Neural cell (in vitro differentiated cells): ENCODE results near the gene PLEKHG3. TPM values are rescaled to one million over a fixed set of nuclear protein-coding genes. Genes with fewer than 3 reads are reported as not detected.

Experiments used
- H2AFZ ChIP-seq: fragments of 200-600, 300-800 bp; sonication (generic), shearing (Covaris generic); 2 replicates; pipeline ENCODE4 v1.6.0; 2014; ENCODE audit warnings: low read depth, mild to moderate bottlenecking, antibody characterized with exemption, low read length, moderate library complexity
- H3F3A ChIP-seq: fragments of 200-600 bp; shearing (Covaris generic); 2 replicates; pipeline ENCODE4 v1.6.1; 2016; ENCODE audit warnings: mild to moderate bottlenecking, moderate library complexity, mixed read lengths, antibody characterized with exemption, low read length; ENCODE audit not compliant: insufficient read depth, poor library complexity, severe bottlenecking
- H3K27ac ChIP-seq: fragments of 200-600, 300-800 bp; sonication (generic), shearing (Covaris generic); 2 replicates; pipeline ENCODE4 v1.5.1; 2014; ENCODE audit warnings: mild to moderate bottlenecking, low read length, moderate library complexity
- H3K27me3 ChIP-seq: fragments of 300-800, 200-600 bp; sonication (generic), shearing (Covaris generic); 2 replicates; pipeline ENCODE4 v1.6.0; 2014; ENCODE audit warnings: mild to moderate bottlenecking, low read depth, low read length, moderate library complexity; ENCODE audit not compliant: insufficient read depth
- H3K36me3 ChIP-seq: fragments of 300-800, 200-600 bp; sonication (generic), shearing (Covaris generic); 2 replicates; pipeline ENCODE4 v1.5.1; 2014; ENCODE audit warnings: mild to moderate bottlenecking, antibody characterized with exemption, low read length, moderate library complexity; ENCODE audit not compliant: insufficient read depth
- H3K4me2 ChIP-seq: fragments of 300-800, 200-600 bp; sonication (generic), shearing (Covaris generic); 2 replicates; pipeline ENCODE4 v1.6.0; 2014; ENCODE audit warnings: mild to moderate bottlenecking, low read length
- H3K4me3 ChIP-seq: fragments of 300-800, 200-600 bp; sonication (generic), shearing (Covaris generic); 2 replicates; pipeline ENCODE4 v1.5.1; 2014; ENCODE audit warnings: mild to moderate bottlenecking, low read length, moderate library complexity
- H3K79me2 ChIP-seq: fragments of 200-600 bp; shearing (Covaris generic); replicated peaks from 2 replicates; pipeline ENCODE4 v1.6.0; 2014; ENCODE audit warnings: mild to moderate bottlenecking, low read length, moderate library complexity; ENCODE audit not compliant: insufficient read depth
- H3K9ac ChIP-seq: fragments of 300-800, 200-600 bp; sonication (generic), shearing (Covaris generic); 2 replicates; pipeline ENCODE4 v1.6.1; 2016; ENCODE audit warnings: mild to moderate bottlenecking, low read length, mixed read lengths
- H3K9me2 ChIP-seq: fragments of 200-600 bp; shearing (Covaris generic); 2 replicates; pipeline ENCODE4 v1.6.1; 2016; ENCODE audit warnings: mild to moderate bottlenecking, low read length, mixed read lengths; ENCODE audit not compliant: insufficient read depth
- H3K9me3 ChIP-seq: fragments of 200-600, 300-800 bp; sonication (generic), shearing (Covaris generic); 2 replicates; pipeline ENCODE4 v1.6.1; 2016; ENCODE audit warnings: mild to moderate bottlenecking, mixed run types, low read length, moderate library complexity, mixed read lengths
- H4K20me1 ChIP-seq: fragments of 200-600 bp; shearing (Covaris generic); 2 replicates; pipeline ENCODE4 v1.6.1; 2016; ENCODE audit warnings: mild to moderate bottlenecking, mixed run types; ENCODE audit not compliant: insufficient read depth
- CTCF ChIP-seq: fragments of 450-650 bp; IDR thresholded peaks from 2 replicates; pipeline ENCODE4 v1.5.1; 2014; ENCODE audit warnings: antibody characterized with exemption, mild to moderate bottlenecking, moderate library complexity; ENCODE audit not compliant: poor library complexity, severe bottlenecking
- EP300 ChIP-seq: fragments of 450-650 bp; conservative IDR thresholded peaks from 2 replicates; pipeline ENCODE4 v1.6.1; 2014; ENCODE audit warnings: antibody characterized with exemption, mild to moderate bottlenecking, moderate library complexity; ENCODE audit not compliant: poor library complexity, severe bottlenecking
- EZH2 ChIP-seq: fragments of 200-600, 300-800 bp; shearing (Covaris generic), sonication (generic); IDR thresholded peaks from 2 replicates; pipeline ENCODE4 v1.6.1; 2014; ENCODE audit warnings: antibody characterized with exemption, low read length, borderline replicate concordance, mild to moderate bottlenecking; ENCODE audit not compliant: insufficient read depth, poor library complexity, severe bottlenecking
- MXI1 ChIP-seq: fragments of 450-650 bp; conservative IDR thresholded peaks from 2 replicates; pipeline ENCODE4 v1.6.1; 2014; ENCODE audit warnings: antibody characterized with exemption, mild to moderate bottlenecking; ENCODE audit not compliant: poor library complexity, severe bottlenecking
- POLR2AphosphoS5 ChIP-seq: IDR thresholded peaks from 2 replicates; pipeline ENCODE4 v1.6.1; 2012
- RAD21 ChIP-seq: fragments of 450-650 bp; conservative IDR thresholded peaks from 2 replicates; pipeline ENCODE4 v1.6.1; 2014; ENCODE audit warnings: antibody characterized with exemption, mild to moderate bottlenecking, moderate library complexity
- REST ChIP-seq: IDR thresholded peaks from 2 replicates; pipeline ENCODE4 v1.6.1; 2012; ENCODE audit warnings: borderline replicate concordance
- SMC3 ChIP-seq: fragments of 450-650 bp; conservative IDR thresholded peaks from 2 replicates; pipeline ENCODE4 v1.6.1; 2014; ENCODE audit warnings: antibody characterized with exemption, mild to moderate bottlenecking, moderate library complexity; ENCODE audit not compliant: poor library complexity
- TAF1 ChIP-seq: IDR thresholded peaks from 2 replicates; pipeline ENCODE4 v1.6.1; 2012; ENCODE audit warnings: low read depth
- polyA plus RNA-seq: library from polyadenylated mRNA; depleted of rRNA; stranded (reverse); fragments of >200 nt; gene quantifications from 2 replicates; pipeline ENCODE4 v1.2.3, GENCODE V29; 2014

Gene PLEKHG3
- polyA plus RNA-seq, 1 donor from 2014 or later: 15.8 TPM

DNA sequence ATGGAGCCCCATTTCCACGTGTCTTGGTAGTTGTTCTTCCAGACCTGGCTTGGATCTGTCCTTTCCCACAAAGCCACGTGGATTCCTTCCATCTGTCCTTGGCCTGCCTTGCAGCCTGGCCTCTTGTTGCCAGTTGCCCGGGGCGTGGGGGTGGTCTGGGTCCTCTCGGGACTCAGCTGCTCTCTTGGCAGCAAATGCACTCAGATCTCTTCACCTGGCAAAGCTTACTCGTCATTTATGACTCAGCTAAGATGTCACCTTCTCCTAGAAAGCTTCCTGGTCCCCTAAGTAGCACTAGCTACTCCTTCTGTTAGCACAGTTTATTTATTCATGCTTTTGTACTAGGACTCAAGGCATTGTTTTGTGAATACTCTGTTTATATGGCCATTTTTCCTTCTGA is 13.6 kb downstream of the PLEKHG3 start:
- H3K4me3 ChIP-seq: no peak overlapping the region
- H3K36me3 ChIP-seq: no peaks in the 10 kb centered on the region
- peaks cover 26% of the 10 kb centered on the region for H3K79me2 ChIP-seq
- H3F3A ChIP-seq: no peaks in the 10 kb centered on the region
- H3K27me3 ChIP-seq: no peaks in the 10 kb centered on the region
- no peaks in the 10 kb centered on the region for H4K20me1 ChIP-seq
- H3K9me3 ChIP-seq: peaks cover 3% of the 10 kb centered on the region
- no peak overlapping the region for H3K27ac ChIP-seq
- TF ChIP-seq REST (no peak), EP300 (no peak)
- no peak overlapping the region for H2AFZ ChIP-seq
- no peak overlapping the region for H3K4me2 ChIP-seq
- H3K9me2 ChIP-seq: no peaks in the 10 kb centered on the region
- H3K9ac ChIP-seq: no peak overlapping the region

- H3K9me3 ChIP-seq: peaks cover 3% of the 10 kb centered on the region
- no peaks in the 10 kb centered on the region for H3K36me3 ChIP-seq
- TF ChIP-seq RAD21: no peak
- TF ChIP-seq TAF1: no peak
- TF ChIP-seq SMC3: no peak
- TF ChIP-seq MXI1: no peak
- no peak for TF ChIP-seq EZH2
- no peak for TF ChIP-seq POLR2AphosphoS5
- H3K4me3 ChIP-seq: no peak overlapping the region
- H2AFZ ChIP-seq: no peak overlapping the region
- H4K20me1 ChIP-seq: no peaks in the 10 kb centered on the region
- no peaks in the 10 kb centered on the region for H3F3A ChIP-seq
- no peak overlapping the region for H3K27ac ChIP-seq
- no peak overlapping the region for H3K9ac ChIP-seq
- peaks cover 17% of the 10 kb centered on the region for H3K79me2 ChIP-seq
- no peaks in the 10 kb centered on the region for H3K27me3 ChIP-seq
- no peak overlapping the region for H3K4me2 ChIP-seq
- no peaks in the 10 kb centered on the region for H3K9me2 ChIP-seq
Measured at GRCh38 chr14:64718762-64719161, 14.5 kb downstream of the PLEKHG3 start.

DNA sequence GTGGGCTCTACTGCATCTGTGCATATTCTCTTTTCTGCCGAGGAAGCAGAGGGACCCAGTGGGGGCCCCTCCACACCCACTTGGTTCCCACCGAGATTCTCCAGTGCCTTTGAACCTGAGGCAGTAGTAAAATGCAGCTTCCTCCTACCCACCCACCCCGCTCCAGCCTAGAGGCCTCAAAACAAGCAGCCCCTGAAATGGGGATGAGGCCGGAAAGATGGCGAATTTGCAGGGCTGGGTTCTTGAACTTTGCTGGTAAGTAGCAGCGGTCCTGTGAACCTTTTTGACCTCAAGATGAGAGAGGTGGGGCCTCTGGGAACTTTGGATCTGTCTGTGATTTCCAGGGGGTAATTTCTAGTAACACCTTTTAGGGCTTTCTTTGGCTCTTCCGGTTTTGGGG is 15.4 kb downstream of the PLEKHG3 start:
- Histone ChIP-seq H3K9me2 (no peaks in the 10 kb centered on the region), H3K4me2 (no peak overlapping the region), H3K79me2 (peaks cover 11% of the 10 kb centered on the region), H3K27me3 (no peaks in the 10 kb centered on the region), H3K36me3 (no peaks in the 10 kb centered on the region), H3K4me3 (no peak overlapping the region), H3F3A (no peaks in the 10 kb centered on the region), H4K20me1 (no peaks in the 10 kb centered on the region), H3K9me3 (no peaks in the 10 kb centered on the region), H3K9ac (no peak overlapping the region), H2AFZ (no peak overlapping the region), H3K27ac (no peak overlapping the region)
- TF ChIP-seq SMC3: no peak
- no peak for TF ChIP-seq EP300
- no peak for TF ChIP-seq REST
- no peak for TF ChIP-seq MXI1
- TF ChIP-seq RAD21: no peak
- TF ChIP-seq TAF1: no peak
- TF ChIP-seq EZH2: no peak
- TF ChIP-seq CTCF: no peak
- TF ChIP-seq POLR2AphosphoS5: no peak
